GM23248 (cell line): ENCODE data around the gene RAMACL. TPM values are rescaled to one million over a fixed set of nuclear protein-coding genes. Genes with fewer than 3 reads are reported as not detected.

Experiments
- DNase-seq: peaks from one replicate; pipeline ENCODE4 v3.0.0-alpha.2; 2015
- H2AFZ ChIP-seq: fragments of 200-600 bp; sonication (generic); 2 replicates; pipeline ENCODE4 v1.6.1; 2016; ENCODE audit warnings: antibody characterized with exemption
- H3F3A ChIP-seq: fragments of 200-600 bp; sonication (generic); 2 replicates; pipeline ENCODE4 v1.6.1; 2016; ENCODE audit warnings: mild to moderate bottlenecking, antibody characterized with exemption, mixed run types; ENCODE audit not compliant: insufficient read depth
- H3K27ac ChIP-seq: fragments of 200-600 bp; sonication (generic); 2 replicates; pipeline ENCODE4 v1.5.1; 2016; ENCODE audit warnings: mild to moderate bottlenecking
- H3K27me3 ChIP-seq: fragments of 200-600 bp; sonication (generic); replicated peaks from 2 replicates; pipeline ENCODE4 v1.6.1; 2016; ENCODE audit warnings: mild to moderate bottlenecking; ENCODE audit not compliant: insufficient read depth
- H3K36me3 ChIP-seq: fragments of 200-600 bp; sonication (generic); 2 replicates; pipeline ENCODE4 v1.6.1; 2016; ENCODE audit warnings: low read depth, mild to moderate bottlenecking
- H3K4me1 ChIP-seq: fragments of 200-600 bp; sonication (generic); 2 replicates; pipeline ENCODE4 v1.6.1; 2016; ENCODE audit warnings: mild to moderate bottlenecking; ENCODE audit not compliant: insufficient read depth
- H3K4me2 ChIP-seq: fragments of 200-600 bp; sonication (generic); one replicate; pipeline ENCODE4 v1.6.1; 2016; ENCODE audit warnings: mild to moderate bottlenecking; ENCODE audit not compliant: unreplicated experiment
- H3K4me3 ChIP-seq: fragments of 200-600 bp; sonication (generic); 2 replicates; pipeline ENCODE4 v1.5.1; 2016; ENCODE audit warnings: mild to moderate bottlenecking
- H3K79me2 ChIP-seq: fragments of 200-600 bp; sonication (generic); 2 replicates; pipeline ENCODE4 v1.6.1; 2016; ENCODE audit warnings: mild to moderate bottlenecking; ENCODE audit not compliant: insufficient read depth
- H3K9ac ChIP-seq: fragments of 200-600 bp; sonication (generic); 2 replicates; pipeline ENCODE4 v1.6.1; 2016; ENCODE audit warnings: mild to moderate bottlenecking
- H3K9me2 ChIP-seq: fragments of 200-600 bp; sonication (generic); 2 replicates; pipeline ENCODE4 v1.6.1; 2016; ENCODE audit warnings: mixed run types, mild to moderate bottlenecking, moderate library complexity; ENCODE audit not compliant: insufficient read depth
- H3K9me3 ChIP-seq: fragments of 200-600 bp; sonication (generic); one replicate; pipeline ENCODE4 v1.6.1; 2017; ENCODE audit warnings: low read depth
- H4K20me1 ChIP-seq: fragments of 200-600 bp; sonication (generic); 2 replicates; pipeline ENCODE4 v1.6.0; 2016; ENCODE audit not compliant: insufficient read depth
- EZH2 ChIP-seq: fragments of 200-600 bp; sonication (generic); IDR thresholded peaks from 2 replicates; pipeline ENCODE4 v1.6.1; 2018; ENCODE audit warnings: antibody characterized with exemption, mild to moderate bottlenecking; ENCODE audit not compliant: insufficient read depth, poor library complexity, severe bottlenecking
- EZH2phosphoT487 ChIP-seq: fragments of 200-600 bp; sonication (generic); IDR thresholded peaks from 2 replicates; pipeline ENCODE4 v1.6.1; 2018; ENCODE audit warnings: antibody characterized with exemption, moderate library complexity, mild to moderate bottlenecking, low read depth; ENCODE audit not compliant: insufficient read depth
- WGBS, 2 experiments: methylation state at CpG; one replicate each; pipeline ENCODE4 v1.1.6; 2015 to 2017; ENCODE audit warnings: low lambda C conversion rate in 2 of 2, low coverage in 1 of 2; ENCODE audit errors: missing lambda C conversion rate in 2 of 2; 5-methylcytosine and 5-hydroxymethylcytosine counted together
- in situ Hi-C: fragments of 300-500 bp; cut with MboI; formaldehyde crosslinking; loops from 2 replicates; pipeline ENCODE4 v1.15.0; 2020
- polyA plus RNA-seq: library from polyadenylated mRNA; unstranded; fragments of >200 nt; fragmentation: Nextera tagmentation; extraction: Ambion mirVana; gene quantifications from 2 replicates; pipeline ENCODE4 v1.2.1, GENCODE V29; 2016
- total RNA-seq: library from RNA; depleted of rRNA; stranded (reverse); fragments of >200 nt; shearing (Covaris generic); gene quantifications from 2 replicates; pipeline ENCODE4 v1.2.3, GENCODE V29; 2014

RAMACL gene
- total and polyA plus RNA-seq, 2 experiments from 2014 or later = 0.31 to 2.1 TPM

- WGBS, 2 experiments = 12 to 18% methylated on average over 11 of the region's 11 CpGs
- peak overlapping the region; percentile 34 for H3K4me3 ChIP-seq
These were observed 11.3 kb downstream of the RAMACL start for GRCh38 chr6:166575205-166575604.

GRCh38 chr6:166573511-166574216 is 12.8 kb downstream of the RAMACL start:
- H4K20me1 ChIP-seq = no peaks in the 10 kb centered on the region
- H3K36me3 ChIP-seq = no peaks in the 10 kb centered on the region
- H2AFZ ChIP-seq = no peak overlapping the region
- peaks cover 57% of the 10 kb centered on the region for H3K79me2 ChIP-seq
- H3K27me3 ChIP-seq = no peaks in the 10 kb centered on the region
- H3K9ac ChIP-seq = no peak overlapping the region
- no peak overlapping the region for H3K27ac ChIP-seq
- 91 to 93% methylated on average over 18 of the region's 18 CpGs for whole genome bisulfite sequencing, 2 experiments
- no peak for TF ChIP-seq EZH2
- no peak for TF ChIP-seq EZH2phosphoT487
- no peaks in the 10 kb centered on the region for H3K9me2 ChIP-seq
- H3K9me3 ChIP-seq = no peaks in the 10 kb centered on the region
- in situ Hi-C loops = no loop called here
- H3K4me2 ChIP-seq = no peak overlapping the region
- no peak for DNase-seq
- no peak overlapping the region for H3K4me3 ChIP-seq
- H3K4me1 ChIP-seq = peaks cover 13% of the 10 kb centered on the region
- H3F3A ChIP-seq = no peaks in the 10 kb centered on the region

More at GRCh38 chr6:166575205-166575604, 11.3 kb downstream of the RAMACL start:
- H4K20me1 ChIP-seq = no peaks in the 10 kb centered on the region
- H3K4me2 ChIP-seq = peak overlapping the region; percentile 61
- no peak for TF ChIP-seq EZH2
- no peak for TF ChIP-seq EZH2phosphoT487
- H3F3A ChIP-seq = no peaks in the 10 kb centered on the region
- peaks cover 13% of the 10 kb centered on the region for H3K4me1 ChIP-seq
- H3K36me3 ChIP-seq = no peaks in the 10 kb centered on the region
- no peaks in the 10 kb centered on the region for H3K9me3 ChIP-seq
- DNase-seq = peak; percentile 86
- no peaks in the 10 kb centered on the region for H3K27me3 ChIP-seq
- in situ Hi-C loops = no loop called here
- no peaks in the 10 kb centered on the region for H3K9me2 ChIP-seq
- H3K27ac ChIP-seq = peak overlapping the region; percentile 52
- H2AFZ ChIP-seq = peak overlapping the region; percentile 30; the same call in 1 of the 2 replicates
- H3K79me2 ChIP-seq = peaks cover 59% of the 10 kb centered on the region
- peak overlapping the region; percentile 26 for H3K9ac ChIP-seq

- in situ Hi-C loops = no loop called here
- no peak for TF ChIP-seq EZH2phosphoT487
- TF ChIP-seq EZH2 = no peak
- H3K4me2 ChIP-seq = no peak overlapping the region
- H3K27me3 ChIP-seq = no peaks in the 10 kb centered on the region
- H3K79me2 ChIP-seq = peaks cover 61% of the 10 kb centered on the region
- H3K4me1 ChIP-seq = peaks cover 15% of the 10 kb centered on the region
- H3K36me3 ChIP-seq = no peaks in the 10 kb centered on the region
- no peak overlapping the region for H3K27ac ChIP-seq
- DNase-seq = peak; percentile 9
- no peak overlapping the region for H3K9ac ChIP-seq
- H3K9me3 ChIP-seq = no peaks in the 10 kb centered on the region
- no peaks in the 10 kb centered on the region for H4K20me1 ChIP-seq
- H3K9me2 ChIP-seq = no peaks in the 10 kb centered on the region
- WGBS, 2 experiments = 94 to 96% methylated on average over 18 of the region's 18 CpGs
- H2AFZ ChIP-seq = no peak overlapping the region
- peaks cover 2% of the 10 kb centered on the region; the same call in 1 of the 2 replicates for H3F3A ChIP-seq
- H3K4me3 ChIP-seq = no peak overlapping the region
These were observed 13.9 kb downstream of the RAMACL start for GRCh38 chr6:166572370-166573261.

GRCh38 chr6:166570929-166571713 is 15.4 kb downstream of the RAMACL start:
- peaks cover 16% of the 10 kb centered on the region for H3F3A ChIP-seq
- peaks cover 55% of the 10 kb centered on the region for H3K79me2 ChIP-seq
- H2AFZ ChIP-seq = no peak overlapping the region
- H3K36me3 ChIP-seq = no peaks in the 10 kb centered on the region
- H3K27ac ChIP-seq = no peak overlapping the region
- in situ Hi-C loops = no loop called here
- no peak for TF ChIP-seq EZH2
- TF ChIP-seq EZH2phosphoT487 = no peak
- no peaks in the 10 kb centered on the region for H4K20me1 ChIP-seq
- no peaks in the 10 kb centered on the region for H3K27me3 ChIP-seq
- no peaks in the 10 kb centered on the region for H3K9me2 ChIP-seq
- 91% methylated on average over 22 of the region's 22 CpGs for WGBS, 2 experiments
- DNase-seq = no peak
- H3K4me1 ChIP-seq = peaks cover 30% of the 10 kb centered on the region
- H3K9me3 ChIP-seq = no peaks in the 10 kb centered on the region
- H3K4me2 ChIP-seq = no peak overlapping the region
- no peak overlapping the region for H3K4me3 ChIP-seq
- no peak overlapping the region for H3K9ac ChIP-seq
